HEK293T (cell line): ENCODE data around the gene TBL1X.

Experiments used
- CTCF ChIA-PET: fragments of 350-600 bp; formaldehyde crosslinking; extraction: SDS; loops from one replicate; lab custom pipeline; 2021; ENCODE audit warnings: antibody characterized with exemption, inconsistent platforms; lab: Yijun Ruan, JAX
- POLR2A ChIA-PET: fragments of 350-600 bp; formaldehyde crosslinking; extraction: SDS; loops from one replicate; lab custom pipeline; 2020; ENCODE audit warnings: antibody characterized with exemption, inconsistent platforms; lab: Yijun Ruan, JAX
- DNase-seq: peaks from one replicate; pipeline ENCODE4 v3.0.0; 2012; ENCODE audit warnings: mixed read lengths; ENCODE audit errors: extremely low spot score
- ARNT ChIP-seq: fragments of 450-650 bp; IDR thresholded peaks from 2 replicates; pipeline ENCODE4 v1.6.1; 2017; ENCODE audit warnings: mild to moderate bottlenecking
- BHLHE40 ChIP-seq: fragments of 450-650 bp; IDR thresholded peaks from 2 replicates; pipeline ENCODE4 v1.6.1; 2016; ENCODE audit warnings: mild to moderate bottlenecking, moderate library complexity, borderline replicate concordance
- CTBP1 ChIP-seq: fragments of 450-650 bp; IDR thresholded peaks from 2 replicates; pipeline ENCODE4 v1.6.1; 2016; ENCODE audit warnings: borderline replicate concordance
- ELF4 ChIP-seq: fragments of 450-650 bp; IDR thresholded peaks from 2 replicates; pipeline ENCODE4 v1.6.1; 2017; ENCODE audit warnings: antibody characterized with exemption
- FOXA1 ChIP-seq: fragments of 450-650 bp; IDR thresholded peaks from 2 replicates; pipeline ENCODE4 v1.6.1; 2016; ENCODE audit warnings: mild to moderate bottlenecking
- FOXK2 ChIP-seq: fragments of 450-650 bp; IDR thresholded peaks from 2 replicates; pipeline ENCODE4 v1.6.1; 2016; ENCODE audit warnings: mild to moderate bottlenecking
- FOXM1 ChIP-seq: fragments of 450-650 bp; IDR thresholded peaks from 2 replicates; pipeline ENCODE4 v1.6.1; 2017; ENCODE audit warnings: mild to moderate bottlenecking, borderline replicate concordance
- HDGF ChIP-seq: fragments of 450-650 bp; IDR thresholded peaks from 2 replicates; pipeline ENCODE4 v1.6.1; 2017; ENCODE audit warnings: antibody characterized with exemption, borderline replicate concordance
- L3MBTL2 ChIP-seq: fragments of 450-650 bp; conservative IDR thresholded peaks from 2 replicates; pipeline ENCODE4 v1.6.1; 2016; ENCODE audit warnings: mild to moderate bottlenecking
- LEF1 ChIP-seq: fragments of 450-650 bp; IDR thresholded peaks from 2 replicates; pipeline ENCODE4 v1.6.1; 2017; ENCODE audit warnings: mild to moderate bottlenecking, borderline replicate concordance
- NFRKB ChIP-seq: fragments of 450-650 bp; IDR thresholded peaks from 2 replicates; pipeline ENCODE4 v1.6.1; 2016; ENCODE audit warnings: mild to moderate bottlenecking, moderate library complexity
- SP1 ChIP-seq: fragments of 450-650 bp; IDR thresholded peaks from 2 replicates; pipeline ENCODE4 v1.6.1; 2017
- SUZ12 ChIP-seq: fragments of 450-650 bp; IDR thresholded peaks from 2 replicates; pipeline ENCODE4 v1.6.1; 2016; ENCODE audit warnings: mild to moderate bottlenecking
- TARDBP ChIP-seq: fragments of 450-650 bp; IDR thresholded peaks from 2 replicates; pipeline ENCODE4 v1.6.1; 2016
- ZNF384 ChIP-seq: fragments of 450-650 bp; IDR thresholded peaks from 2 replicates; pipeline ENCODE4 v1.6.1; 2016
- TF ChIP-seq, protein P1 (sequence below): fragments of 450-650 bp; IDR thresholded peaks from 2 replicates; pipeline ENCODE4 v1.6.1; 2016

Gene TBL1X

DNA sequence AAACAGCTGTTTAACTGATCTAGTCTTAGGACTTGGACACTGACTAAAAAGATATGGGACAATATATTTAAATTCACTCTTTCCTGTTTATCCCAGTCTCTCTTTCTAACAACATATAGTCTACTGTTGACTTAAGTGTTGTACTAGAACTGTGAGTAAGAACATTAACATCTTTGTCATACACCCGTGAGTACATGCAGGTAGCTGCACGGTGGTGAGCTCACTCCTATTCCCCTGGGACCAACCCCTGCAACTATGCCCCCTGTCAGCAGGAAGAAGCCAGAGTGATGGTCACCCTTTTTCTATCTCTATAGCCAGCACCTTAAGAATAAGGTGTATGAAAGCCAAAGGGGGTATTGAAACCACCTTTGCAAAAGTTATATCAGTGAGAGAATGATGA is 17.6 kb downstream of the TBL1X start:
- ChIA-PET POLR2A (no interaction called here), CTCF (no interaction called here)
- no peak for DNase-seq

GRCh38 chrX:9482837-9483236 is 18.0 kb downstream of the TBL1X start:
- ChIA-PET CTCF (no interaction called here), POLR2A (no interaction called here)
- no peak for DNase-seq
- no peak for TF ChIP-seq FOXM1
- no peak for TF ChIP-seq FOXA1
- no peak for TF ChIP-seq L3MBTL2
- TF ChIP-seq ZNF384, result no peak
- no peak for TF ChIP-seq SP1
- TF ChIP-seq HDGF, result no peak
- TF ChIP-seq CTBP1, result no peak
- no peak for TF ChIP-seq NFRKB
- no peak for TF ChIP-seq BHLHE40
- no peak for TF ChIP-seq SUZ12
- TF ChIP-seq, protein P1, sequence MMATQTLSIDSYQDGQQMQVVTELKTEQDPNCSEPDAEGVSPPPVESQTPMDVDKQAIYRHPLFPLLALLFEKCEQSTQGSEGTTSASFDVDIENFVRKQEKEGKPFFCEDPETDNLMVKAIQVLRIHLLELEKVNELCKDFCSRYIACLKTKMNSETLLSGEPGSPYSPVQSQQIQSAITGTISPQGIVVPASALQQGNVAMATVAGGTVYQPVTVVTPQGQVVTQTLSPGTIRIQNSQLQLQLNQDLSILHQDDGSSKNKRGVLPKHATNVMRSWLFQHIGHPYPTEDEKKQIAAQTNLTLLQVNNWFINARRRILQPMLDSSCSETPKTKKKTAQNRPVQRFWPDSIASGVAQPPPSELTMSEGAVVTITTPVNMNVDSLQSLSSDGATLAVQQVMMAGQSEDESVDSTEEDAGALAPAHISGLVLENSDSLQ, result no peak

More for the DNA sequence above, 17.6 kb downstream of the TBL1X start:
- TF ChIP-seq FOXM1, result no peak
- no peak for TF ChIP-seq SP1
- no peak for TF ChIP-seq FOXK2
- no peak for TF ChIP-seq SUZ12
- TF ChIP-seq, protein P1, result no peak

GRCh38 chrX:9483376-9483775 is 18.5 kb downstream of the TBL1X start:
- ChIA-PET POLR2A (no interaction called here), CTCF (interaction anchor here (0.6 kb wide), 1 partner anchor 534 kb away, joined by 3 read pairs; no protein-coding TSS in a partner anchor)
- no peak for TF ChIP-seq SP1
- no peak for TF ChIP-seq BHLHE40
- no peak for TF ChIP-seq SUZ12
- TF ChIP-seq LEF1, result no peak
- no peak for TF ChIP-seq ZNF384
- no peak for TF ChIP-seq L3MBTL2
- TF ChIP-seq, protein P1, result no peak
- no peak for TF ChIP-seq CTBP1
- TF ChIP-seq ELF4, result no peak
- TF ChIP-seq HDGF, result no peak
- no peak for TF ChIP-seq TARDBP
- TF ChIP-seq FOXK2, result no peak
- no peak for TF ChIP-seq FOXM1
- no peak for TF ChIP-seq FOXA1
- no peak for TF ChIP-seq ARNT
- TF ChIP-seq NFRKB, result no peak
- no peak for DNase-seq

DNA sequence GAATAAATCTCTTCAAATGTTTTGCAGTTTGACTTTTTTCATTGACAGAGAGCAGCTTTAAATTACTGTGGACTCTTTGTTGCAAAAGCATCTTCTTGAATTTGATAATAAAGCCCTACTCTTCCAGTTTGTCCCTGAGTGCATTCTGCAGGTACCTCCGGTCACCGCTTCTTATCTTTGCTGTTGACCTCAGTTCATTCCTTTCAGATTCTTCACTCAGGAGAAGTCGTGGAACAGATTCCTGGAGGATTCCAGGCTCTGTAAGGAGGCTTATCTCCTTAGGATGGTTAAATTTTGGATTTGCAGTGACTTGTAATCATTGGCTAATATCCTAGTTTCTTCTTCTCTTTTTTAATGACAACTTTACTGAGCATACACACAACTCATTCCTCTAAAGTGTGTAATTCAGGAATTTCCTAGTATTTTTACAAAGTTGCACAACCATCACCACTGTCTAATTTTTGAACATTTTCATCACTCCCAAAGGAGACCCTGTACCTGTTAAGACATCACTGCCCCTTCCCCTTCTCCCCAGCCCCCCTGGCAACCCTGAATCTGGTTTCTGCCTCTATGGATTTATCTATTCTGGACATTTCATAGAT is 22.0 kb downstream of the TBL1X start:
- TF ChIP-seq LEF1 (no peak), SP1 (no peak), SUZ12 (no peak), FOXM1 (no peak), NFRKB (no peak), HDGF (no peak), ELF4 (no peak), ARNT (no peak), CTBP1 (no peak), BHLHE40 (no peak), FOXA1 (no peak), ZNF384 (no peak), FOXK2 (no peak), TARDBP (no peak), L3MBTL2 (no peak)
- TF ChIP-seq, protein P1, result no peak
- DNase-seq, result no peak
- ChIA-PET POLR2A (no interaction called here), CTCF (no interaction called here)

GRCh38 chrX:9488586-9488985 is 23.7 kb downstream of the TBL1X start:
- no peak for TF ChIP-seq NFRKB
- TF ChIP-seq BHLHE40, result no peak
- TF ChIP-seq HDGF, result no peak
- TF ChIP-seq FOXA1, result no peak
- no peak for TF ChIP-seq FOXM1
- no peak for TF ChIP-seq ZNF384
- no peak for TF ChIP-seq CTBP1
- TF ChIP-seq LEF1, result no peak
- TF ChIP-seq ELF4, result no peak
- TF ChIP-seq TARDBP, result no peak
- TF ChIP-seq, protein P1, result no peak
- TF ChIP-seq SUZ12, result no peak
- POLR2A ChIA-PET, result no interaction called here
- DNase-seq, result no peak
- CTCF ChIA-PET, result no interaction called here
